Caco-2 (cell line): Measurements from ENCODE around the gene USP9X. TPM values are rescaled to one million over a fixed set of nuclear protein-coding genes. Genes with fewer than 3 reads are reported as not detected.
A peak's percentile ranks its signal among the peaks of the same experiment; 100 is the strongest.

ENCODE experiments used
- BruUV-seq: library from RNA; stranded (reverse); fragments of 400-500 nt; replicated peaks from 2 replicates; lab custom pipeline; 2021; lab: Mats Ljungman, UMichigan
- CTCF ChIA-PET: fragments of 300-600 bp; sonication (Branson Sonifier 250); formaldehyde crosslinking; loops from one replicate; lab custom pipeline; 2022; ENCODE audit warnings: antibody characterized with exemption; lab: Charles Lee
- POLR2A ChIA-PET: fragments of 300-600 bp; sonication (Branson Sonifier 250); formaldehyde crosslinking; loops from one replicate; lab custom pipeline; 2022; ENCODE audit warnings: antibody characterized with exemption; lab: Charles Lee
- DNase-seq, 2 experiments: peaks; one replicate each; pipeline versions ENCODE4 v3.0.0 to v3.0.0-alpha.2; 2020 to 2022
- H3K27me3 ChIP-seq: replicated peaks from 2 replicates; pipeline ENCODE4 v1.6.0; 2011; ENCODE audit warnings: low read length; ENCODE audit not compliant: control insufficient read depth, insufficient read depth
- H3K36me3 ChIP-seq: 2 replicates; pipeline ENCODE4 v1.5.1; 2011; ENCODE audit warnings: low read length; ENCODE audit not compliant: control insufficient read depth, insufficient read depth
- H3K4me1 ChIP-seq: fragments of 250-450 bp; sonication (Bioruptor Pico); 2 replicates; pipeline ENCODE4 v1.5.1; 2020; ENCODE audit warnings: mild to moderate bottlenecking
- H3K4me3 ChIP-seq: 2 replicates; pipeline ENCODE4 v1.5.1; 2011; ENCODE audit warnings: low read depth, mild to moderate bottlenecking, control low read depth, low read length
- H3K9me3 ChIP-seq: fragments of 250-450 bp; sonication (Bioruptor Pico); 2 replicates; pipeline ENCODE4 v1.5.1; 2020; ENCODE audit warnings: mild to moderate bottlenecking, moderate library complexity
- H3K27ac Mint-ChIP-seq: one replicate; pipeline ENCODE4 v1.8.0; 2022; ENCODE audit warnings: mixed read lengths; ENCODE audit not compliant: unreplicated experiment
- H3K27me3 Mint-ChIP-seq: one replicate; pipeline ENCODE4 v1.8.0; 2022; ENCODE audit warnings: mixed read lengths; ENCODE audit not compliant: insufficient read depth, unreplicated experiment
- H3K36me3 Mint-ChIP-seq: one replicate; pipeline ENCODE4 v1.8.0; 2022; ENCODE audit warnings: mild to moderate bottlenecking, mixed read lengths; ENCODE audit not compliant: insufficient read depth, unreplicated experiment
- H3K4me1 Mint-ChIP-seq: one replicate; pipeline ENCODE4 v1.8.0; 2022; ENCODE audit warnings: low read depth, mixed read lengths; ENCODE audit not compliant: unreplicated experiment
- H3K4me3 Mint-ChIP-seq: one replicate; pipeline ENCODE4 v1.8.0; 2022; ENCODE audit warnings: mild to moderate bottlenecking, moderate library complexity, mixed read lengths; ENCODE audit not compliant: unreplicated experiment
- H3K9me3 Mint-ChIP-seq: one replicate; pipeline ENCODE4 v1.8.0; 2022; ENCODE audit warnings: mixed read lengths; ENCODE audit not compliant: unreplicated experiment
- intact Hi-C: fragments of 100-400 bp; cut with micrococcal nuclease; formaldehyde crosslinking; loops from one replicate; pipeline ENCODE4 v1.10.0; 2022; ENCODE audit not compliant: unreplicated experiment
- total RNA-seq: library from RNA; stranded (reverse); gene quantifications from 2 replicates; pipeline ENCODE4 v1.2.3, GENCODE V29; 2022
- TF ChIP-seq, protein P1 (sequence below), 2 experiments: fragments of 200-600 bp in 1 of 2; IDR thresholded peaks; 1 replicate in 1 of 2; 2 replicates in 1 of 2; pipeline versions ENCODE4 v1.5.1 to v1.8.0; 2011 to 2022; ENCODE audit warnings: antibody characterized with exemption in 1 of 2, control low read depth in 1 of 2, inconsistent platforms in 1 of 2, low read depth in 1 of 2, low read length in 1 of 2, mild to moderate bottlenecking in 1 of 2, moderate library complexity in 1 of 2; ENCODE audit not compliant: insufficient read depth in 1 of 2, severe bottlenecking in 1 of 2, unreplicated experiment in 1 of 2

The USP9X gene
- total RNA-seq, 1 experiment from 2014 or later, result 73.7 TPM

- H3K36me3 Mint-ChIP-seq, result peaks cover 46% of the 10 kb centered on the region
- CTCF ChIA-PET, result no interaction called here
- Histone ChIP-seq H3K27me3 (no peaks in the 10 kb centered on the region), H3K36me3 (no peaks in the 10 kb centered on the region), H3K4me1 (no peaks in the 10 kb centered on the region), H3K9me3 (no peaks in the 10 kb centered on the region), H3K4me3 (no peak overlapping the region)
- no peaks in the 10 kb centered on the region for H3K9me3 Mint-ChIP-seq
- intact Hi-C loops, result no loop called here
- no TSS peak for BruUV-seq
- no peak overlapping the region for H3K4me3 Mint-ChIP-seq
- no peaks in the 10 kb centered on the region for H3K4me1 Mint-ChIP-seq
- H3K27ac Mint-ChIP-seq, result no peak overlapping the region
- DNase-seq, result no peak
- TF ChIP-seq, protein P1, sequence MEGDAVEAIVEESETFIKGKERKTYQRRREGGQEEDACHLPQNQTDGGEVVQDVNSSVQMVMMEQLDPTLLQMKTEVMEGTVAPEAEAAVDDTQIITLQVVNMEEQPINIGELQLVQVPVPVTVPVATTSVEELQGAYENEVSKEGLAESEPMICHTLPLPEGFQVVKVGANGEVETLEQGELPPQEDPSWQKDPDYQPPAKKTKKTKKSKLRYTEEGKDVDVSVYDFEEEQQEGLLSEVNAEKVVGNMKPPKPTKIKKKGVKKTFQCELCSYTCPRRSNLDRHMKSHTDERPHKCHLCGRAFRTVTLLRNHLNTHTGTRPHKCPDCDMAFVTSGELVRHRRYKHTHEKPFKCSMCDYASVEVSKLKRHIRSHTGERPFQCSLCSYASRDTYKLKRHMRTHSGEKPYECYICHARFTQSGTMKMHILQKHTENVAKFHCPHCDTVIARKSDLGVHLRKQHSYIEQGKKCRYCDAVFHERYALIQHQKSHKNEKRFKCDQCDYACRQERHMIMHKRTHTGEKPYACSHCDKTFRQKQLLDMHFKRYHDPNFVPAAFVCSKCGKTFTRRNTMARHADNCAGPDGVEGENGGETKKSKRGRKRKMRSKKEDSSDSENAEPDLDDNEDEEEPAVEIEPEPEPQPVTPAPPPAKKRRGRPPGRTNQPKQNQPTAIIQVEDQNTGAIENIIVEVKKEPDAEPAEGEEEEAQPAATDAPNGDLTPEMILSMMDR (IDR thresholded peaks at IDR 0.05; ENCODE audit: insufficient read depth in 1 of 2, low read depth in 1 of 2, low read length in 1 of 2, severe bottlenecking in 1 of 2, unreplicated experiment in 1 of 2), result no peak
- no peaks in the 10 kb centered on the region for H3K27me3 Mint-ChIP-seq
- POLR2A ChIA-PET, result no interaction called here
Measured at GRCh38 chrX:41189156-41189555, 103.9 kb downstream of the USP9X start.

DNA sequence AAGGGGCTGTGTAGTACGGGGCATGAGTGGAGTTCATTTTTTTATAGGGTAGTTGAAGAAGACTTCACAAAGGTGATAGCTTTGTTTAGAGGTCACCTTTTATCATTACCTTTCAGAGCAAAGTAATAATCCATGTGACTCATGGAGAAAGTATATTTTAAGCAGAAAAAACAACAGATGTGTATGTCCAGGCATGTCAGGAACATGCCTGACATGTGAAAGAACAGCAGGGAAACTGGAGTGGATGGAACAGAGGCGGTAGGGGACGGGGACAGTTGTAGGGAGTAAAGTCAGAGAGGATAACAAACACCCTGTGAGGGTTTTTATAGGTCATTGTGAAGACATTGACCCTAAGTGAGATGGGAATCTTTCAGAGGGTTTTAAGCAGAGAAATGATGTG is 107.6 kb downstream of the USP9X start:
- Histone ChIP-seq H3K36me3 (no peaks in the 10 kb centered on the region), H3K4me3 (no peak overlapping the region), H3K9me3 (no peaks in the 10 kb centered on the region), H3K27me3 (no peaks in the 10 kb centered on the region), H3K4me1 (no peaks in the 10 kb centered on the region)
- CTCF ChIA-PET, result no interaction called here
- POLR2A ChIA-PET, result no interaction called here
- no peak overlapping the region for H3K4me3 Mint-ChIP-seq
- no peaks in the 10 kb centered on the region for H3K9me3 Mint-ChIP-seq
- no TSS peak for BruUV-seq
- H3K4me1 Mint-ChIP-seq, result no peaks in the 10 kb centered on the region
- H3K36me3 Mint-ChIP-seq, result peaks cover 31% of the 10 kb centered on the region
- intact Hi-C loops, result no loop called here
- DNase-seq, result no peak
- no peaks in the 10 kb centered on the region for H3K27me3 Mint-ChIP-seq
- peak overlapping the region; percentile 1 for H3K27ac Mint-ChIP-seq
- TF ChIP-seq, protein P1 (IDR thresholded peaks at IDR 0.05; ENCODE audit: insufficient read depth in 1 of 2, low read depth in 1 of 2, low read length in 1 of 2, severe bottlenecking in 1 of 2, unreplicated experiment in 1 of 2), result no peak

DNA sequence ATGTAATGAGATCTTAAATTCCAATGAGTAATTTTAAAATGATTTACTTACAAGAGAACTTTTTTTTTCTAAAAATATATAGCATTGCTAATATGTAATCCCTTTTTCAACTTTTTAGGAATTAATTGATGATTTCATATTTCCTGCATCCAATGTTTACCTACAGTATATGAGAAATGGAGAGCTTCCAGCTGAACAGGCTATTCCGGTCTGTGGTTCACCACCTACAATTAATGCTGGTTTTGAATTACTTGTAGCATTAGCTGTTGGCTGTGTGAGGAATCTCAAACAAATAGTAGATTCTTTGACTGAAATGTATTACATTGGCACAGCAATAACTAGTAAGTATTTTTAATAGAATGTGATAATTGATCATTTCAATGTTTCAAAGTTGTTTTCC is 113.2 kb downstream of the USP9X start:
- DNase-seq, result no peak

More for the DNA sequence above, 113.2 kb downstream of the USP9X start:
- Histone ChIP-seq H3K9me3 (no peaks in the 10 kb centered on the region), H3K4me1 (no peaks in the 10 kb centered on the region), H3K36me3 (no peaks in the 10 kb centered on the region; the same call in 1 of the 2 replicates), H3K27me3 (no peaks in the 10 kb centered on the region), H3K4me3 (no peak overlapping the region)
- Mint-ChIP-seq H3K4me1 (no peaks in the 10 kb centered on the region), H3K4me3 (no peak overlapping the region), H3K9me3 (no peaks in the 10 kb centered on the region), H3K27me3 (no peaks in the 10 kb centered on the region), H3K36me3 (peaks cover 28% of the 10 kb centered on the region), H3K27ac (no peak overlapping the region)
- ChIA-PET CTCF (no interaction called here), POLR2A (no interaction called here)
- intact Hi-C loops, result no loop called here
- TF ChIP-seq, protein P1 (IDR thresholded peaks at IDR 0.05; ENCODE audit: insufficient read depth in 1 of 2, low read depth in 1 of 2, low read length in 1 of 2, severe bottlenecking in 1 of 2, unreplicated experiment in 1 of 2), result no peak
- BruUV-seq, result no TSS peak
